ES-I3 (cell line): ENCODE results near the gene RASGRF2.

Experiments
- H3K36me3 ChIP-seq: 2 replicates; pipeline ENCODE4 v1.6.1; 2013; ENCODE audit warnings: mild to moderate bottlenecking, low read length, control low read depth, moderate library complexity; ENCODE audit not compliant: insufficient read depth
- H3K4me1 ChIP-seq: 2 replicates; pipeline ENCODE4 v1.6.1; 2013; ENCODE audit warnings: mild to moderate bottlenecking, control low read depth, low read length; ENCODE audit not compliant: insufficient read depth
- H3K9ac ChIP-seq: 2 replicates; pipeline ENCODE4 v1.6.1; 2013; ENCODE audit warnings: low read depth, mild to moderate bottlenecking, low read length, moderate library complexity
- H3K9me3 ChIP-seq: 2 replicates; pipeline ENCODE4 v1.6.1; 2013; ENCODE audit warnings: mild to moderate bottlenecking, low read length, moderate library complexity; ENCODE audit not compliant: control insufficient read depth, insufficient read depth

Gene RASGRF2

GRCh38 chr5:81167078-81167477 lies 206.9 kb downstream of the RASGRF2 start:
- no peaks in the 10 kb centered on the region; the same call in 1 of the 2 replicates for H3K36me3 ChIP-seq
- H3K9ac ChIP-seq = no peak overlapping the region

GRCh38 chr5:81167544-81167943 lies 207.4 kb downstream of the RASGRF2 start:
- Histone ChIP-seq H3K9me3 (no peaks in the 10 kb centered on the region), H3K36me3 (no peaks in the 10 kb centered on the region; the same call in 1 of the 2 replicates), H3K9ac (no peak overlapping the region), H3K4me1 (peaks cover 12% of the 10 kb centered on the region)

More at GRCh38 chr5:81167078-81167477, 206.9 kb downstream of the RASGRF2 start:
- Histone ChIP-seq H3K9me3 (no peaks in the 10 kb centered on the region), H3K4me1 (peaks cover 12% of the 10 kb centered on the region)

GRCh38 chr5:81169924-81170323 lies 209.8 kb downstream of the RASGRF2 start:
- Histone ChIP-seq H3K4me1 (peaks cover 7% of the 10 kb centered on the region), H3K9me3 (no peaks in the 10 kb centered on the region), H3K9ac (no peak overlapping the region), H3K36me3 (no peaks in the 10 kb centered on the region; the same call in 1 of the 2 replicates)

GRCh38 chr5:81171769-81172168 lies 211.6 kb downstream of the RASGRF2 start:
- Histone ChIP-seq H3K36me3 (no peaks in the 10 kb centered on the region; the same call in 1 of the 2 replicates), H3K9me3 (no peaks in the 10 kb centered on the region), H3K4me1 (no peaks in the 10 kb centered on the region; the same call in 1 of the 2 replicates), H3K9ac (no peak overlapping the region)

- H3K9me3 ChIP-seq = no peaks in the 10 kb centered on the region
- no peaks in the 10 kb centered on the region; the same call in 1 of the 2 replicates for H3K36me3 ChIP-seq
- H3K9ac ChIP-seq = no peak overlapping the region
- no peaks in the 10 kb centered on the region; the same call in 1 of the 2 replicates for H3K4me1 ChIP-seq
These were observed 212.5 kb downstream of the RASGRF2 start for GRCh38 chr5:81172710-81173109.

- H3K4me1 ChIP-seq = peaks cover 4% of the 10 kb centered on the region
- H3K36me3 ChIP-seq = no peaks in the 10 kb centered on the region
- H3K9ac ChIP-seq = no peak overlapping the region
- H3K9me3 ChIP-seq = no peaks in the 10 kb centered on the region
These were observed 216.9 kb downstream of the RASGRF2 start for GRCh38 chr5:81177061-81177460.

DNA sequence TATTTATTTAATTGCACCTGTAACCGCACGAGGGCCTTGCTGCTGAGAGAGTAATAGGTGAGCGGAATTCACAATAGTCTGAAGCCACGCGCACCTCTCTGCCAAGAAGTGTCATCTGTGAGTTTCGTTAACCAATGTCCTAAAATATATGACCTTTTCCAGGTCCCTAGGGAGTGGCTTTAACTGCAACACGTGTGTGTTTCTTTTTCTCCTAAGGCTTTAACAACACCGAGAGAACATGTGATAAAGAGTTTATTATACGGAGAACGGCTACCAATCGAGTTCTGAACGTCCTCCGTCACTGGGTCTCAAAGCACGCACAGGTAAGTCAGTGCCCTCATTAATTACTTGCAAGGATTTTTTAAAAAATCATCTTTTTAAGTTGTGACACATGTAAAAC lies 219.8 kb downstream of the RASGRF2 start:
- Histone ChIP-seq H3K9ac (no peak overlapping the region), H3K36me3 (no peaks in the 10 kb centered on the region), H3K9me3 (no peaks in the 10 kb centered on the region), H3K4me1 (peaks cover 4% of the 10 kb centered on the region)

- H3K9me3 ChIP-seq = no peaks in the 10 kb centered on the region
- H3K36me3 ChIP-seq = no peaks in the 10 kb centered on the region
- H3K9ac ChIP-seq = no peak overlapping the region
- peaks cover 4% of the 10 kb centered on the region; the same call in 1 of the 2 replicates for H3K4me1 ChIP-seq
These were observed 220.8 kb downstream of the RASGRF2 start for GRCh38 chr5:81180780-81181460.

DNA sequence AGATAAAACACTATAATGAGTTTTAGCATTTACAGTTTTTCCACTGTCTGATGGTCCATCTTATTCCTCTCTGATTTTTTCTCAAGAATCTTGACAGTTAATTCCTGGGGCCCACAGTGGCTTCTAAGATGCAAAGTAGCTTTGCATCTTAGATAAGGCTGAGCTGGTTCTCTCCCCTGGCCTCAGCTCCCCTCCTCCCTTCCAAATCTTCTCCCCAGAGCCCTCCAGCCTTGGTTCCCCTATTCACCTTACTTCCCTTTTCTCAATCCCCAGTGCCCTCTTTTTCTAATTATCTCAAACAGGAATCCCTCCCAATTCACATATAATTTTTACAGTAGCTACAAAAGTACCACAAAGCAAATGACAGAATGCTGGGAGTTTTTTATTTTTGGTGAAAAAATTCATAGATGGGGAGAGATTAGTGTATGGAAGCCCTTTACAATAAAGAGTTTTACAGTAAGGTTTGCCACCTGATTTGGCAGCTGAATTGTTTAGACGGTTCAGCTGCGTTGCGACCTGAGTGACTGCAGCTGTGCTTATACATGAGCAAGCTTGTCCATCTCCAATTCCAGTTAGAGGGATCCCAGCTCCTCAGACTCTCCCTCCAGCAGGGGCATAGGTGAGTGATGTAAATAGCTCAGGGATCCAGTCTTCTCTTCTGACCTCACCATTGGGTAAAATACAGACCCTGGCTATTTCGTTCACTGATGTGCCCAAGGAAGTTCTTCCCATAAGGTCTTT lies 221.6 kb downstream of the RASGRF2 start:
- Histone ChIP-seq H3K9ac (no peak overlapping the region), H3K36me3 (no peaks in the 10 kb centered on the region), H3K9me3 (no peaks in the 10 kb centered on the region), H3K4me1 (peaks cover 4% of the 10 kb centered on the region; the same call in 1 of the 2 replicates)

- Histone ChIP-seq H3K9me3 (no peaks in the 10 kb centered on the region), H3K36me3 (no peaks in the 10 kb centered on the region), H3K4me1 (peaks cover 4% of the 10 kb centered on the region; the same call in 1 of the 2 replicates), H3K9ac (no peak overlapping the region)
These were observed 222.5 kb downstream of the RASGRF2 start for GRCh38 chr5:81182396-81183390.

GRCh38 chr5:81183811-81184748 lies 223.9 kb downstream of the RASGRF2 start:
- H3K4me1 ChIP-seq = peaks cover 4% of the 10 kb centered on the region
- no peaks in the 10 kb centered on the region for H3K36me3 ChIP-seq
- H3K9ac ChIP-seq = no peak overlapping the region
- no peaks in the 10 kb centered on the region for H3K9me3 ChIP-seq

DNA sequence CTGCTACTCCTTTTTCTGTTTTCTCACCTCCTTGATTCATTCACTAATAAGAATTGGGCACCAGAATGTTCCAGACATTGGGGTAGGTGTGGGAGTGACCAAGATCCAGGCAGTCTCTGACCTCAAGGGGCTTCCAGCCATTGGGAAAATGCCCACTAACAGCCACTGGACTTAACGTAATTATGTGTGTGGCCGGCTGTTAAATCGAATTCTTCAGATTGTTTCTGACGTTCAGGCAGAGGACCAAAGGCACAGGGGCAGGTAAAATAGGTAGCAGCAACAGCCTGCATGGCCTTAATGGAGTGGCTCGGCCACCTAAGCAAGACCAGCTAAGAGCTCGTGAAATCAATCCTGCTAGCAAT lies 224.6 kb downstream of the RASGRF2 start:
- Histone ChIP-seq H3K36me3 (no peaks in the 10 kb centered on the region), H3K9me3 (no peaks in the 10 kb centered on the region), H3K4me1 (peaks cover 4% of the 10 kb centered on the region), H3K9ac (no peak overlapping the region)

GRCh38 chr5:81187885-81188284 lies 227.7 kb downstream of the RASGRF2 start:
- H3K9ac ChIP-seq = no peak overlapping the region
- no peaks in the 10 kb centered on the region; the same call in 1 of the 2 replicates for H3K4me1 ChIP-seq
- H3K36me3 ChIP-seq = no peaks in the 10 kb centered on the region
- no peaks in the 10 kb centered on the region for H3K9me3 ChIP-seq
